Fibroblast of peridontal ligament (primary cell): ENCODE results near the gene TPP2.

Source experiments
- DNase-seq: peaks from one replicate; pipeline ENCODE4 v3.0.0-alpha.2; 2010; ENCODE audit errors: extremely low read depth

TPP2 gene

GRCh38 chr13:102597029-102597961, 509 bp downstream of the TPP2 start:
- peak; percentile 70 for DNase-seq

- no peak for DNase-seq
These were observed 1.3 kb downstream of the TPP2 start for GRCh38 chr13:102598061-102598460.

- DNase-seq, result no peak
These were observed 2.7 kb downstream of the TPP2 start for GRCh38 chr13:102599426-102600012.

GRCh38 chr13:102606537-102607309, 9.9 kb downstream of the TPP2 start:
- DNase-seq, result no peak

GRCh38 chr13:102608974-102609373, 12.2 kb downstream of the TPP2 start:
- no peak for DNase-seq

GRCh38 chr13:102609696-102610095, 12.9 kb downstream of the TPP2 start:
- no peak for DNase-seq

- no peak for DNase-seq
These were observed 13.6 kb downstream of the TPP2 start for GRCh38 chr13:102610296-102610895.

- no peak for DNase-seq
These were observed 21.0 kb downstream of the TPP2 start for GRCh38 chr13:102617697-102618350.

GRCh38 chr13:102620516-102620915, 23.7 kb downstream of the TPP2 start:
- no peak for DNase-seq

GRCh38 chr13:102626928-102627327, 30.1 kb downstream of the TPP2 start:
- no peak for DNase-seq

- no peak for DNase-seq
These were observed 31.8 kb downstream of the TPP2 start for GRCh38 chr13:102628559-102628958.

- DNase-seq, result no peak
These were observed 34.4 kb downstream of the TPP2 start for GRCh38 chr13:102631198-102631597.

GRCh38 chr13:102638741-102639140, 42.0 kb downstream of the TPP2 start:
- DNase-seq, result no peak

GRCh38 chr13:102642029-102642428, 45.2 kb downstream of the TPP2 start:
- DNase-seq, result no peak

GRCh38 chr13:102642475-102642874, 45.7 kb downstream of the TPP2 start:
- no peak for DNase-seq

GRCh38 chr13:102643656-102644055, 46.9 kb downstream of the TPP2 start:
- no peak for DNase-seq

GRCh38 chr13:102645701-102646100, 48.9 kb downstream of the TPP2 start:
- no peak for DNase-seq

- no peak for DNase-seq
These were observed 51.3 kb downstream of the TPP2 start for GRCh38 chr13:102648046-102648445.

GRCh38 chr13:102650444-102650843, 53.7 kb downstream of the TPP2 start:
- no peak for DNase-seq

- peak; percentile 57 for DNase-seq
These were observed 54.6 kb downstream of the TPP2 start for GRCh38 chr13:102651392-102651791.

- peak; percentile 45 for DNase-seq
These were observed 55.1 kb downstream of the TPP2 start for GRCh38 chr13:102651892-102652291.
